ENCODE data around the gene STXBP5L.
"Not testable (repeated sequence)": the region's sequence is repeated elsewhere in the genome, so short reads cannot be mapped to it uniquely, and the experiment has no call there.

The STXBP5L gene

GRCh38 chr3:121395967-121396366, 488.0 kb downstream of the STXBP5L start:
- ATAC-seq, result not testable (repeated sequence)

- ATAC-seq, result not testable (repeated sequence)
These were observed 490.0 kb downstream of the STXBP5L start for GRCh38 chr3:121398051-121398450.

- TF ChIP-seq BACH2 (CRISPR knock-in tag; IDR thresholded peaks at IDR 0.05; ENCODE audit: borderline replicate concordance) (no peak), CSDC2 (CRISPR knock-in tag; IDR thresholded peaks at IDR 0.05) (no peak), ESRRG (CRISPR knock-in tag; IDR thresholded peaks at IDR 0.05) (no peak), TOX (CRISPR knock-in tag; IDR thresholded peaks at IDR 0.05; ENCODE audit: borderline replicate concordance) (no peak), ZFP3 (CRISPR knock-in tag; IDR thresholded peaks at IDR 0.05) (no peak), POU6F1 (CRISPR knock-in tag; IDR thresholded peaks at IDR 0.05; ENCODE audit: borderline replicate concordance, low read depth) (no peak), PPARA (CRISPR knock-in tag; IDR thresholded peaks at IDR 0.05; ENCODE audit: borderline replicate concordance) (no peak), CSRNP3 (CRISPR knock-in tag; IDR thresholded peaks at IDR 0.05) (no peak)
- ATAC-seq, result no peak
These were observed 491.8 kb downstream of the STXBP5L start for GRCh38 chr3:121399820-121400219.

- no peak for ATAC-seq
- no peak for TF ChIP-seq ZFP3 (CRISPR knock-in tag; IDR thresholded peaks at IDR 0.05)
- TF ChIP-seq ZNF565 (CRISPR knock-in tag; conservative IDR thresholded peaks at IDR 0.05; ENCODE audit: low read depth), result no peak
- TF ChIP-seq TSHZ2 (CRISPR knock-in tag; IDR thresholded peaks at IDR 0.05), result no peak
- TF ChIP-seq ISL1 (CRISPR knock-in tag; IDR thresholded peaks at IDR 0.05), result no peak
- no peak for TF ChIP-seq CSRNP3 (CRISPR knock-in tag; IDR thresholded peaks at IDR 0.05)
- no peak for TF ChIP-seq OSR1 (CRISPR knock-in tag; IDR thresholded peaks at IDR 0.05)
- TF ChIP-seq GLIS3 (CRISPR knock-in tag; IDR thresholded peaks at IDR 0.05), result no peak
These were observed 497.6 kb downstream of the STXBP5L start for GRCh38 chr3:121405631-121406030.

GRCh38 chr3:121411523-121411922, 503.5 kb downstream of the STXBP5L start:
- ATAC-seq, result no peak
- TF ChIP-seq ZFP30 (CRISPR knock-in tag; IDR thresholded peaks at IDR 0.05) (no peak), OSR1 (CRISPR knock-in tag; IDR thresholded peaks at IDR 0.05) (no peak), ESRRG (CRISPR knock-in tag; IDR thresholded peaks at IDR 0.05) (no peak), ZFP3 (CRISPR knock-in tag; IDR thresholded peaks at IDR 0.05) (no peak), TCF4 (CRISPR knock-in tag; IDR thresholded peaks at IDR 0.05; ENCODE audit: borderline replicate concordance) (no peak), ZNF70 (CRISPR knock-in tag; IDR thresholded peaks at IDR 0.05) (no peak)

- no peak for ATAC-seq
- TF ChIP-seq CSRNP3 (CRISPR knock-in tag; IDR thresholded peaks at IDR 0.05), result no peak
- TF ChIP-seq ESRRG (CRISPR knock-in tag; IDR thresholded peaks at IDR 0.05), result no peak
- TF ChIP-seq TSHZ2 (CRISPR knock-in tag; IDR thresholded peaks at IDR 0.05), result no peak
- TF ChIP-seq TCF4 (CRISPR knock-in tag; IDR thresholded peaks at IDR 0.05; ENCODE audit: borderline replicate concordance), result no peak
- TF ChIP-seq OSR1 (CRISPR knock-in tag; IDR thresholded peaks at IDR 0.05), result no peak
- no peak for TF ChIP-seq ZFP3 (CRISPR knock-in tag; IDR thresholded peaks at IDR 0.05)
- no peak for TF ChIP-seq PATZ1 (CRISPR knock-in tag; IDR thresholded peaks at IDR 0.05; ENCODE audit: borderline replicate concordance)
- TF ChIP-seq ISL1 (CRISPR knock-in tag; IDR thresholded peaks at IDR 0.05), result no peak
These were observed 506.9 kb downstream of the STXBP5L start for GRCh38 chr3:121414924-121415323.

Data from SK-N-SH treated with all-trans-retinoic acid at 6 μM for 48 hours (cell line).